ENCODE measurements around the gene E2F8.

DNA sequence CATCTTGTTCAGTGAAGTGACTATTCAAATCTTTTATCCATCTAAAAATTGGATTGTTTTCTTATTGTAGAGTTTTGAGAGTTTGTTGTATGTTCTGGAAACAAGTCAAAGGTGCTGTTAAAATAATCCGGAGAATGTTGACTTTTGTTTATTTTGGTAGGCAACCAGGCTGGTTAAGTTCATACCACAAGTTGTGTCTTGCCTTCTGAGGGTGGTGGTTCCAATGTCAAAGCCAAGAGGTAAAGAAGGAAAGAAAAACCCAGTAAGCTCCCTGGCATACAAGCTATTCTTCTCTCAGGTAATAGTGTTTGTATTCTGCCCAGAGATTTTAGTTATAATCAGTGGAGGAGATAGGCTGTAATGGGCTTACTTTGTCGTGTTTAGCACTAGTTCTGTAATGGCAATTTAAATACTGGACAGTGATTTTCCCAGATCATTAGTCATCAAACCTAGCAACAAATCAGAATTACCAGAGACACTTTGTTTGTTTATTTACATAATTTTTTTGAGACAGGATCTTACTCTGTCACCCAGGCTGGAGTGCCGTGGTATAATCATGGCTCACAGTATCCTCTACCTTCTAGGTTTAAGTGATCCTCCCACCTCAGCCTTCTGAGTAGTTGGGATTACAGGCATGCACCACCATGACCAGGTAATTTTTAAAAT lies 23.9 kb downstream of the E2F8 start:
- no peak for TF ChIP-seq POLR2A (IDR thresholded peaks at IDR 0.05)
- TF ChIP-seq, protein P1, sequence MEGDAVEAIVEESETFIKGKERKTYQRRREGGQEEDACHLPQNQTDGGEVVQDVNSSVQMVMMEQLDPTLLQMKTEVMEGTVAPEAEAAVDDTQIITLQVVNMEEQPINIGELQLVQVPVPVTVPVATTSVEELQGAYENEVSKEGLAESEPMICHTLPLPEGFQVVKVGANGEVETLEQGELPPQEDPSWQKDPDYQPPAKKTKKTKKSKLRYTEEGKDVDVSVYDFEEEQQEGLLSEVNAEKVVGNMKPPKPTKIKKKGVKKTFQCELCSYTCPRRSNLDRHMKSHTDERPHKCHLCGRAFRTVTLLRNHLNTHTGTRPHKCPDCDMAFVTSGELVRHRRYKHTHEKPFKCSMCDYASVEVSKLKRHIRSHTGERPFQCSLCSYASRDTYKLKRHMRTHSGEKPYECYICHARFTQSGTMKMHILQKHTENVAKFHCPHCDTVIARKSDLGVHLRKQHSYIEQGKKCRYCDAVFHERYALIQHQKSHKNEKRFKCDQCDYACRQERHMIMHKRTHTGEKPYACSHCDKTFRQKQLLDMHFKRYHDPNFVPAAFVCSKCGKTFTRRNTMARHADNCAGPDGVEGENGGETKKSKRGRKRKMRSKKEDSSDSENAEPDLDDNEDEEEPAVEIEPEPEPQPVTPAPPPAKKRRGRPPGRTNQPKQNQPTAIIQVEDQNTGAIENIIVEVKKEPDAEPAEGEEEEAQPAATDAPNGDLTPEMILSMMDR (IDR thresholded peaks at IDR 0.05): no peak

Data from body of pancreas (tissue), 4 donors.